Measurements from ENCODE around the gene GNAL. TPM values are rescaled to one million over a fixed set of nuclear protein-coding genes. Genes with fewer than 3 reads are reported as not detected.

GNAL gene
- total RNA-seq, 1 experiment from 2014 or later, result 4.6 TPM

- H3K9me2 ChIP-seq (ENCODE audit: insufficient read depth), result no peaks in the 10 kb centered on the region
- RAD21 ChIA-PET (ENCODE audit: low non-redundant PET in 1 of 2, low total read pairs in 2 of 2, uncharacterized antibody in 2 of 2, unreplicated experiment in 2 of 2), result no interaction called here
- H3K36me3 ChIP-seq (ENCODE audit: control insufficient read depth in 1 of 2, insufficient read depth in 2 of 2, low read length in 2 of 2), result no peaks in the 10 kb centered on the region; a peak in 1 of 4 replicates
- intact Hi-C loops (cut with micrococcal nuclease), result no loop called here
- no peaks in the 10 kb centered on the region for H3K27me3 ChIP-seq (ENCODE audit: insufficient read depth, low read length)
- peak overlapping the region; percentile 37 for H3K4me2 ChIP-seq (ENCODE audit: low read length)
- peak overlapping the region; percentile 1; the same call in 1 of the 2 replicates for H3K27ac ChIP-seq (ENCODE audit: low read depth, low read length)
- POLR2A ChIA-PET, result interaction anchor here (1.1 kb wide), 1 partner anchor 16 kb away, joined by 3 read pairs; no protein-coding TSS in a partner anchor
- ATAC-seq, result peak; percentile 82
- H3K4me3 ChIP-seq (replicated peaks in 1 of 2; ENCODE audit: low read depth in 1 of 2, low read length in 2 of 2), result no peak overlapping the region
- CTCF ChIA-PET, result no interaction called here
- peaks cover 10 to 14% of the 10 kb centered on the region in 2 experiments; a peak in 3 of 4 replicates for H3K4me1 ChIP-seq (ENCODE audit: control insufficient read depth in 1 of 2, insufficient read depth in 2 of 2, low read length in 2 of 2)
- BruUV-seq (replicated peaks), result no TSS peak
- H3K79me2 ChIP-seq (ENCODE audit: insufficient read depth, low read length), result no peaks in the 10 kb centered on the region
- no peak overlapping the region for H3K9ac ChIP-seq (ENCODE audit: low read length)
- TF ChIP-seq FOSL1 (IDR thresholded peaks at IDR 0.05; ENCODE audit: low read depth) (0 out of 2 replicates have a peak, but pooled peaks have one; percentile 11), POLR2AphosphoS5 (IDR thresholded peaks at IDR 0.05; ENCODE audit: low read depth, low read length) (no peak), JUND (IDR thresholded peaks at IDR 0.05) (peak; percentile 27; the same call in 1 of the 2 replicates)
- no peak for DNase-seq (ENCODE audit: low read depth, low spot score)
- H2AFZ ChIP-seq (ENCODE audit: low read depth, low read length, poor library complexity, severe bottlenecking), result no peak overlapping the region
- H3K9me3 ChIP-seq (ENCODE audit: control insufficient read depth in 1 of 2, insufficient read depth in 1 of 2, low read depth in 1 of 2, low read length in 2 of 2), result no peaks in the 10 kb centered on the region
- no peaks in the 10 kb centered on the region for H4K20me1 ChIP-seq (ENCODE audit: insufficient read depth)
Observed at GRCh38 chr18:11887328-11888128, 198.5 kb downstream of the GNAL start.

- no TSS peak for BruUV-seq (replicated peaks)
- H3K4me2 ChIP-seq (ENCODE audit: low read length), result no peak overlapping the region
- no peak overlapping the region for H3K4me3 ChIP-seq (replicated peaks in 1 of 2; ENCODE audit: low read depth in 1 of 2, low read length in 2 of 2)
- H3K9ac ChIP-seq (ENCODE audit: low read length), result no peak overlapping the region
- peaks cover 10 to 17% of the 10 kb centered on the region in 2 experiments; a peak in 3 of 4 replicates for H3K4me1 ChIP-seq (ENCODE audit: control insufficient read depth in 1 of 2, insufficient read depth in 2 of 2, low read length in 2 of 2)
- intact Hi-C loops (cut with micrococcal nuclease), result no loop called here
- no peaks in the 10 kb centered on the region for H3K79me2 ChIP-seq (ENCODE audit: insufficient read depth, low read length)
- no peaks in the 10 kb centered on the region for H3K9me2 ChIP-seq (ENCODE audit: insufficient read depth)
- no peaks in the 10 kb centered on the region for H4K20me1 ChIP-seq (ENCODE audit: insufficient read depth)
- CTCF ChIA-PET, result no interaction called here
- H3K27ac ChIP-seq (ENCODE audit: low read depth, low read length), result no peak overlapping the region
- no peaks in the 10 kb centered on the region; a peak in 1 of 4 replicates for H3K36me3 ChIP-seq (ENCODE audit: control insufficient read depth in 1 of 2, insufficient read depth in 2 of 2, low read length in 2 of 2)
- POLR2A ChIA-PET, result no interaction called here
- TF ChIP-seq FOSL1 (IDR thresholded peaks at IDR 0.05; ENCODE audit: low read depth) (no peak), JUND (IDR thresholded peaks at IDR 0.05) (no peak), POLR2AphosphoS5 (IDR thresholded peaks at IDR 0.05; ENCODE audit: low read depth, low read length) (no peak), RAD21 (IDR thresholded peaks at IDR 0.05; ENCODE audit: low read depth) (no peak), CTCF (IDR thresholded peaks at IDR 0.05 in 2 of 3, conservative IDR thresholded peaks at IDR 0.05 in 1 of 3; ENCODE audit: borderline replicate concordance in 1 of 3, insufficient read depth in 1 of 3, low read depth in 2 of 3, low read length in 2 of 3) (no peak), TCF7L2 (IDR thresholded peaks at IDR 0.05; ENCODE audit: borderline replicate concordance, extremely low read depth, insufficient read depth, insufficient read length) (no peak), ZFX (IDR thresholded peaks at IDR 0.05) (no peak)
- DNase-seq (ENCODE audit: low read depth, low spot score) (no peak), ATAC-seq (no peak)
- H2AFZ ChIP-seq (ENCODE audit: low read depth, low read length, poor library complexity, severe bottlenecking), result no peak overlapping the region
- RAD21 ChIA-PET (ENCODE audit: low non-redundant PET in 1 of 2, low total read pairs in 2 of 2, uncharacterized antibody in 2 of 2, unreplicated experiment in 2 of 2), result no interaction called here
- H3K27me3 ChIP-seq (ENCODE audit: insufficient read depth, low read length), result no peaks in the 10 kb centered on the region
- H3K9me3 ChIP-seq (ENCODE audit: control insufficient read depth in 1 of 2, insufficient read depth in 1 of 2, low read depth in 1 of 2, low read length in 2 of 2), result no peaks in the 10 kb centered on the region
Observed at GRCh38 chr18:11888726-11889125, 199.7 kb downstream of the GNAL start.

All from HCT116 (cell line).